SK-N-DZ (cell line): ENCODE measurements around the gene INHBB. TPM values are rescaled to one million over a fixed set of nuclear protein-coding genes. Genes with fewer than 3 reads are reported as not detected.
A peak's percentile ranks its signal among the peaks of the same experiment; 100 is the strongest.
"Not testable (repeated sequence)": the region's sequence is repeated elsewhere in the genome, so short reads cannot be mapped to it uniquely, and the experiment has no call there.

Experiments
- DNase-seq: peaks from one replicate; pipeline ENCODE4 v3.0.0-alpha.2; 2015; ENCODE audit warnings: low spot score
- polyA plus RNA-seq, 2 experiments: library from polyadenylated mRNA; depleted of rRNA; stranded (reverse); fragments of >200 nt; gene quantifications; 2 replicates each; pipeline ENCODE4 v1.2.3, GENCODE V29; 2014

INHBB gene
- not detected in 2 replicates for polyA plus RNA-seq (2014; cell fraction: cytosol; rRNA removed)
- not detected in 2 replicates for polyA plus RNA-seq (2014; cell fraction: nucleus; rRNA removed)

GRCh38 chr2:120346026-120346666 is at the start of gene INHBB:
Gene INHBB, plus strand, starts transcription at chr2:120346136. Its CDS starts 53 bp downstream, at chr2:120346189.
- DNase-seq = no peak

DNA sequence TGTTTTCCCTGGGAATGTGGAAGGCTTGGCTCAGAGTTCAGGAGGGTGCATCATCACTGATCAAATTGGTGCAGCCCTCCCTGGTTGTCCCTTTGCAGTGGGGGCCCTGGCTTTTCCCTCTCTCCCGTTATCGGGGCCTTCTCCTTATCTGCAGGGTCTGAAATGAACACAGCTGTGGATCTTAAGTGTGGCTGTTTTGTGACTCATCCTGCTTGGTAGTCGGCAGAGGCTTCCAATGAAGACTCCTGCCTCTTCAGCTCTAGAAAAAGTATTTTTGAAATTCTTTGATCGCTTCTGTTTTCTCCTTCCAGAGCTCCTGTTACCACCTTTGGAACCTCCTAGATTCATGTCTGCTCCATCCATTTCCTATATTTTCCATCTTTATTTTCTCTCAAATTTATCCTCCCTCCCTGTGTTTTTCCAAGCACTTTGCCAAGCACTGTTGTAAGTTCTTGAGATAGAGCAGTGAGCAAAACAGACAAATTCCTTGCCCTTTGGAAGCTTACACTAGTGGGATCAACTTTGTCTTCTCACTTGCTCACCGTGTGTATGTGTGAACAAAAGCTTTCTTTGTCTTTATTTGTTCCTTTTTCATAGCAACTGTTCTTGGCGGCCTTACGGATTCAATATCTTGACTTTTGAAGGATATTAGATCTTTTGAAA is 47.6 kb upstream of the INHBB start:
- no peak for DNase-seq

- DNase-seq = no peak
These were observed 46.9 kb upstream of the INHBB start for GRCh38 chr2:120299004-120299403.

- no peak for DNase-seq
These were observed 46.4 kb upstream of the INHBB start for GRCh38 chr2:120299561-120299960.

- DNase-seq = no peak
These were observed 45.6 kb upstream of the INHBB start for GRCh38 chr2:120300385-120300784.

- no peak for DNase-seq
These were observed 44.7 kb upstream of the INHBB start for GRCh38 chr2:120301284-120301683.

- DNase-seq = no peak
These were observed 43.6 kb upstream of the INHBB start for GRCh38 chr2:120302301-120302700.

GRCh38 chr2:120303177-120303576 is 42.8 kb upstream of the INHBB start:
- DNase-seq = no peak

- peak; percentile 29 for DNase-seq
These were observed 40.6 kb upstream of the INHBB start for GRCh38 chr2:120305296-120305695.

DNA sequence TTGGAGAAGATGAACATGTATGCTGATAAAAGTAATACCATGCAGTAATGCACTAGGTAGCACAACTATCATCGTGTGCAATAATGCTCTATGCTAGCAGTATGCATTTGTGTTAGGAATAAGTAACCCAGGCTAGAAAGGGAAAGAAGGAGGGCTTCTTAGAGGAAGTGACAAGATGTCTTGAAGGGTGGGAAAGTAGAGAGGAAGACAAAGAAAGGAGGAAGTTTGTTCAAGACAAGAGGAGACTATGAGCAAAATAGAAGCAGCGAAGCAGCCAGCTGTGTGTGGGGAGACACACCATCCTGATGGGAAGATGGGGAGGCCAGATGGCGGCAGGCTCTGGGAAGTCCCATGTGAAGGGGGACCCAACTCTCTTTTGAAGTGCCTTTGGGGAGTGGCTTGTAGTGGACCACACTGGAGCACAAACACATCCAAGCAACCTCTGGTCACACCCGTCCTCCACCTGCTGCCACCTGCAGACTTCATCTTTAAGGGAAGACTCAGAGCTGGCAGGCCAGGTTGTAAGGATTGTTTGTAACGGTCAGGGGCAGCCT is 39.9 kb upstream of the INHBB start:
- no peak for DNase-seq

- no peak for DNase-seq
These were observed 38.5 kb upstream of the INHBB start for GRCh38 chr2:120307482-120307881.

DNA sequence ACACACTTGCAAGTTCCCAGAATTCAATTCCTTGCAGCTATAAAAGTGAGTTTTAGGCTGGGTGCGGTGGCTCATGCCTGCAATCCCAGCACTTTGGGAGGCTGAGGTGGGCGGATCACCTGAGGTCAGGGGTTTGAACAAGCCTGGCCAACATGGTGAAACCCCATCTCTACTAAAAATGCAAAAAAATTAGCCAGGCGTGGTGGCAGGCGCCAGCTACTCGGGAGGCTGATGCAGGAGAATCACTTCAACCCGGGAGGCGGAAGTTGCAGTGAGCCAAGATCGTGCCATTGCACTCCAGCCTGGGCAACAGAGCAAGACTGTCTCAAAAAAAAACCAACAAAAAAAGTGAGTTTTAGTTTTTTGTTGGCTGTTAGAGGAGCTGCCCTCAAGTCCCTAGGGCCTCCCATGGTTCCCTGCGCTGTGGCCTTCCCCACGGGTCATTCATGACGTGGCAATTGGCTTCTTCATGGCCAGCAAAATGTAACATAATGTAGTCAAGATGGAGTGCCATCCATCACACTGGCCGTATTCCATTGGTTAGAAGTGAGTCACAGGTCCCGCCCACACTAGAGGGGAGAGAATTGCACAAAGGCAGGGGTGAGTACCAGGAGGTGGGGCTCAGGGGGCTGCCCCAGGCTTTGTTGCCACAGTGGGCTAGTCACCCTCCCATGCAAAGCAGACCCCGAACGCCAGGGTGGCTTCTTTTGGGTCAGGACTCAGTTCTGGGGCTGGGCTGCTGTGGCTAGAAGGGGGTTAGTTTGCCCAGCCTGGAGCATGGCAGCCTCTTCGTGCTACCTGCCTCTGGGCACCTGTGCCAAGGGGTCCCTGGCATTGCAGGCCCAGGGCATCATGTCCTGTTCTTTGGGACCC is 37.7 kb upstream of the INHBB start:
- DNase-seq = no peak

DNA sequence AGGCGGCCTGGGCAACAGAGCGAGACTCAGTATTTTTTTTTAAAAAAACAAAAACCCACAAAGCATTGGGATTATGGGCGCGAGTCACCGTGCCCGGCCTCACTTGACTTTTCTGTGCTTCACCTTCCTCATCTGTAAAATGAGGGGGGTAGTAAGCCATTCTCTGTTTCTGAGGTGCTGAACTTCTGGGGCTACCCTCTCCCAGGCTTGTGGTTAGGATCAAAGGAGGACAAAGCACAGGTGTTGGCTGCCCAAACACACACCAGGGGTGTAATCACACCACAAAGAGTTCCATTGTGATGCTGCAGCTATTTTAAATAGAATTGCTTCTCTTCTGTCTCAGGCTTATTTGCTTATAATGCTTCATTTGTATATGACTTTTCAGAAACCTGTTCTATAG is 35.8 kb upstream of the INHBB start:
- no peak for DNase-seq

GRCh38 chr2:120310841-120311240 is 35.1 kb upstream of the INHBB start:
- not testable (repeated sequence) for DNase-seq

DNA sequence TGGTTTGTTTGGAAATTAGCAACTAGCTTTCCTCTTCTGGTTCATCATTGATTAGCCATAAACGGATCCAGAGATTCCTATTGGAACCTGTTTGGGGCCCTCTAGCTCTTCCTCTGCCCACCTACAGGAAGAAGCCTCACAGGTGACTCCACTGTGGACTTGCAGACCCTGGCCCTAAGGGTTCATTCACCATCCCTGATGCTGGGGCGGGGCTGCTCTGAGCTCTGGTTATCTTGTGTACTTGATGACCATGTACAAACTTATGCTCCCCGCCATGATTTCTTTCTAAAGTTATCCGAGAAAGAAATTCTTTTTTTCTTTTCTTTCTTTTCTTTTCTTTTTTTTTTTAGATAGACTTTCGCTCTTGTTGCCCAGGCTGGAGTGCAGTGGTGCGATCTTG is 33.9 kb upstream of the INHBB start:
- DNase-seq = no peak

DNA sequence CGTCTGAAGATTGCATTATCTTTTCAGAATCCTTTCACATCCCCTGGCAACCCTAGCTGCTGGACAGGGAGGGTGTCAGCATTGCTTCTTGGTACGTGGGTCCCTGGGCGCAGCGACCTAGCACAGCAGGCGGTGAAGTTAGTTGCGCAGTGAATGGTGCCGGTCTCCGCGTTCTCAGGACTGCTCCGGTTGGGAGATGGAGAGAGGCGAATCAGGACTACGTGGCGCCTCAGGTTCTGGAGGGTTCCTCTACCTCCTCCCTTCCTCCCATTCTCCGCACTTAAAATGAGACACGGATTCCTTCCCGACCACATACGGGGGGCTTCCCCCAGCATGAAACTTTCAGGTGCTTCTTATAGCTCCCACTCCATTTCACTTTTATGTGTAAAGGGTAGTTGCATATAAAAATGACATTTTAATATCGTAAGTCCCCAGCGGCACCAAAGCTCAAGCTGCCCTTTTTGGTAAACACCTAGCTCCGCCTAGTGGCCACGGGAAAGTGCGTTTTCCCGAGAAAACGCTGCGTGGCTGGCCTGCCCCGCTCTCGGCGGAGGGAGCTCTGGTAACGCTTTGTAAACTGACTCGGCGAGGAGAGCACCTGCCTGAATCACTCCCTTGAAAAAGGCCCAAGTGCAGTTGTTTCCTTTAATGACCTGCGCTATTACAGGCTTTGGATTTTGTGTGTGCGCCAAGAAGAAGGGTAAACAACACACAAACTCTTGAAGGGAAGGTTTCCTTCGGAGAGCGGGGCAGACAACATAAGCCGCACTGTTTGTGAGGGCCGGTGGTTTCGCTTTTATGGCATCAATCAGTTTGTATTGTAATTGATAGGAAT is 32.9 kb upstream of the INHBB start:
- DNase-seq = peak; percentile 55

DNA sequence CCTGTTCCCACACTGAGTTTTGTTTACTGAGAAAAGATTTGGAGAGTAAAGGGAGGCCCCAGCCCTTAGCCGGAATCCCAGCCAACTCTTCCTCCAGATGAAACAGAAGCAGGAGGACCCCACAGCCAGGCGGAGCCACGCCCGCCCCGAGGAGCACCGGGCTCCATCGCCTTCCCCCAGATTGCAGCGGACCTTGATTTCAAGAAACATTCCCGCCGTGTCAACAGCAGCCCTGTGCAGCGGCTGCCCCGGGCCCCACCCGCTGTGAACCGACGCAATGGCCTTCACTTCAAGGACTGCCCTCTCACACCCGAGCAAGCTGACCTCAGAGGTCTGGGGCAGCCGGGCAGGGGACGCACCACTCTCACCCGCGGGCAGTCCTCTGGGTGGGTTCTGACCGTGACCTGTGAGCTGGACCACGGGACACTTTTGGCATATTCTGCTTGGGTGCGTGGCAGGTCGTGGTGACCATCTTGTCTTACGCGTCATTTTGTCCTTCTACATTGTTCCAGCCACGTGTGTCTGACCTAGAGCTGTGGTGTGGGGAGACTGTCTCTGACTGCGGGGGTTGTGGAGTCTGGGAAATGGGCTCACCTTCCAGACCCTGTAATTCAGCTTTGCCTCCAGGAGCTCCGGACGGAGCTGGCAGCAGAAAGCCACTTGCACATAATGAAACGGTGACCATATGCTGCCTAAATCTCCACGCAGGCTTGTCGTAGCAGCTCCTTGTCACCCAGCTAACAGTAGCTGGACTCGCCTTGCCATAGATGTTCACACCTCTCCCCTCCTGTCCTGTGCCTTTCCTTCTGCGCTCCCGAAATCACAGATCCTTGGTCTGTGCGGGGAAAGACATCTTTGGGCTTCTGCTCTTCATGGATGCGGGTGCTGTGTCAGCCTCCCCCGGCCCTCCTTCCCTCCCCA is 32.0 kb upstream of the INHBB start:
- DNase-seq = no peak

DNA sequence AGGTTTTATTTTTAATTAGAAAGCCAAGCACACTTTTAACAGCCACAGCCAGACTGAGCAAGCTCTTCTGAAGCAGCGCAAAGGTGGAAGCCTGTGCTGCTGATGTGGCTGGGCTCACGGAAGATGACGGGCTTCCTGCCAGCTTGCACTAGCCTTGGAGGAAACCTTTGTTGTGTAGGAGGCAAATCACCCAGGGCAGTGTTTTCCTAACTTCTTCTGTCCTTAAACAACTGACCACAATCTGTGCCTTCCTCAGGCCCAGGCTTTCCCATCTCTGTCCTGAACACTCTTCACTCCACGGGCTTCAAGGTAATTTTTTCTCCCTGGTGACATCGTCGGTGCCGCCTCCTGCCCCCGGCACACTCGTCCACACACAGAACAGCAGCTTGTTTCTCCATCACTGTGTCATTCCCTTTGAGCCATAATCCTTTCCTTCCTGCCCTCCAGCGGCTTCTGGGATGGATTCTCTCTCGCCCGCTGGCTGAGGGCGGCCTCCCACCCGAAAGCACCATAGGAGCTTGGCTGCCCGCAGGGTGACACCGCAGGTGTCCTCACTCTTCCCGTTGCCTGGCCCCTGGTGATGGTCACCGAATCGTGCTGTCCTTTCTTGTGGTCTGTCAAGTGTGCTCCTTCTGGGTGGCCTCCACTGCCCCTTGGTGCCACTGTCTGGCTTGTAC is 31.1 kb upstream of the INHBB start:
- DNase-seq = no peak

GRCh38 chr2:120315367-120316033 is 30.4 kb upstream of the INHBB start:
- no peak for DNase-seq
